CD14-positive monocyte (primary cell): Measurements from ENCODE around the gene DDI2. TPM values are rescaled to one million over a fixed set of nuclear protein-coding genes. Genes with fewer than 3 reads are reported as not detected.

ENCODE experiments used
- DNase-seq, 3 donors: peaks; one replicate each; pipeline ENCODE4 v3.0.0-alpha.2; 2011 to 2022
- H2AFZ ChIP-seq: 2 replicates; pipeline ENCODE4 v1.6.0; 2012; ENCODE audit warnings: mild to moderate bottlenecking, low read depth, low read length, inconsistent platforms; ENCODE audit not compliant: insufficient read depth, poor library complexity, severe bottlenecking
- H3K27ac ChIP-seq, 2 donors: 1 replicate in 1 of 2; 2 replicates in 1 of 2; pipeline ENCODE4 v1.5.1; 2012 to 2013; ENCODE audit warnings: low read length in 2 of 2, control low read depth in 1 of 2, inconsistent platforms in 1 of 2, low read depth in 1 of 2, mild to moderate bottlenecking in 1 of 2
- H3K27me3 ChIP-seq, 2 donors: one replicate each; pipeline versions ENCODE4 v1.6.0 to v1.6.1; 2011 to 2013; ENCODE audit warnings: low read length in 2 of 2; ENCODE audit not compliant: control insufficient read depth in 2 of 2, insufficient read depth in 2 of 2
- H3K36me3 ChIP-seq, 2 donors: replicated peaks in 1 of 2; 1 replicate in 1 of 2; 2 replicates in 1 of 2; pipeline versions ENCODE4 v1.5.1 to v1.6.1; 2012 to 2013; ENCODE audit warnings: low read length in 2 of 2, control low read depth in 1 of 2, inconsistent platforms in 1 of 2, mild to moderate bottlenecking in 1 of 2; ENCODE audit not compliant: insufficient read depth in 2 of 2, control insufficient read depth in 1 of 2
- H3K4me1 ChIP-seq, 2 donors: 1 replicate in 1 of 2; 2 replicates in 1 of 2; pipeline versions ENCODE4 v1.5.1 to v1.6.1; 2012 to 2013; ENCODE audit warnings: low read length in 2 of 2, control low read depth in 1 of 2, inconsistent platforms in 1 of 2, mild to moderate bottlenecking in 1 of 2, moderate library complexity in 1 of 2; ENCODE audit not compliant: insufficient read depth in 2 of 2, control insufficient read depth in 1 of 2
- H3K4me2 ChIP-seq: replicated peaks from 2 replicates; pipeline ENCODE3; 2012; ENCODE audit warnings: low read length, moderate library complexity, mild to moderate bottlenecking; ENCODE audit not compliant: poor library complexity, severe bottlenecking; ENCODE audit errors: extremely low read depth
- H3K4me3 ChIP-seq, 3 experiments: fragments of 200-600 bp in 1 of 3; sonication (generic) in 1 of 3; replicated peaks in 1 of 3; 1 replicate in 2 of 3; 2 replicates in 1 of 3; pipeline ENCODE4 v1.5.1; 2011 to 2013; ENCODE audit warnings: low read length in 3 of 3, mild to moderate bottlenecking in 3 of 3, control low read depth in 2 of 3, low read depth in 2 of 3, inconsistent platforms in 1 of 3, moderate library complexity in 1 of 3
- H3K79me2 ChIP-seq: 2 replicates; pipeline ENCODE4 v1.6.0; 2012; ENCODE audit warnings: mild to moderate bottlenecking, control low read depth, inconsistent platforms, low read length, moderate library complexity; ENCODE audit not compliant: insufficient read depth
- H3K9ac ChIP-seq: 2 replicates; pipeline ENCODE4 v1.6.0; 2017; ENCODE audit warnings: low read length, mild to moderate bottlenecking; ENCODE audit not compliant: insufficient read depth, poor library complexity, severe bottlenecking
- H3K9me3 ChIP-seq, 2 donors: replicated peaks in 1 of 2; 1 replicate in 1 of 2; 2 replicates in 1 of 2; pipeline versions ENCODE4 v1.5.1 to v1.6.1; 2012 to 2013; ENCODE audit warnings: low read length in 2 of 2, control low read depth in 1 of 2; ENCODE audit not compliant: control insufficient read depth in 1 of 2, insufficient read depth in 1 of 2
- H4K20me1 ChIP-seq: 2 replicates; pipeline ENCODE4 v1.6.0; 2012; ENCODE audit warnings: mild to moderate bottlenecking, low read length, control low read depth, moderate library complexity; ENCODE audit not compliant: insufficient read depth
- H3K27ac Mint-ChIP-seq, 7 donors: one replicate each; pipeline ENCODE4 v1.8.0; 2020; ENCODE audit warnings: mild to moderate bottlenecking in 7 of 7, mixed read lengths in 7 of 7, moderate library complexity in 6 of 7, inconsistent platforms in 2 of 7
- H3K27me3 Mint-ChIP-seq, 3 donors: one replicate each; pipeline ENCODE4 v1.8.0; 2021 to 2022; ENCODE audit warnings: low read depth in 3 of 3, mild to moderate bottlenecking in 3 of 3, mixed read lengths in 3 of 3, moderate library complexity in 3 of 3, inconsistent platforms in 1 of 3
- H3K36me3 Mint-ChIP-seq, 2 donors: one replicate each; pipeline ENCODE4 v1.8.0; 2020; ENCODE audit warnings: mixed read lengths in 2 of 2, inconsistent platforms in 1 of 2, mild to moderate bottlenecking in 1 of 2
- H3K4me1 Mint-ChIP-seq: one replicate; pipeline ENCODE4 v1.8.0; 2020; ENCODE audit warnings: mild to moderate bottlenecking, mixed read lengths
- H3K4me3 Mint-ChIP-seq, 2 donors: one replicate each; pipeline ENCODE4 v1.8.0; 2020; ENCODE audit warnings: mild to moderate bottlenecking in 2 of 2, mixed read lengths in 2 of 2, moderate library complexity in 1 of 2
- H3K9me3 Mint-ChIP-seq, 7 donors: one replicate each; pipeline ENCODE4 v1.8.0; 2020 to 2022; ENCODE audit warnings: mixed read lengths in 7 of 7, mild to moderate bottlenecking in 6 of 7, moderate library complexity in 6 of 7, inconsistent platforms in 2 of 7
- WGBS: methylation state at CpG from one replicate; pipeline ENCODE4 v1.1.5; 2013; ENCODE audit warnings: missing lambda C conversion rate; ENCODE audit not compliant: insufficient coverage; 5-methylcytosine and 5-hydroxymethylcytosine counted together
- intact Hi-C, 2 donors: fragments of 100-400 bp; cut with micrococcal nuclease; formaldehyde crosslinking; loops; one replicate each; pipeline versions ENCODE4 v1.15.0 to v1.15.1; 2023
- polyA plus RNA-seq, 3 donors: library from polyadenylated mRNA; depleted of rRNA in 1 of 3; unstranded in 2 of 3; stranded (reverse) in 1 of 3; fragments of 300-500 nt in 2 of 3; fragments of >200 nt in 1 of 3; fragmentation: Illumina TruSeq in 2 of 3; gene quantifications; 1 replicate in 2 of 3; 2 replicates in 1 of 3; pipeline ENCODE4 v1.2.3, GENCODE V29; 2012 to 2021
- TF ChIP-seq, protein P1 (sequence below): fragments of 200-600 bp; IDR thresholded peaks from one replicate; pipeline ENCODE4 v1.8.0; 2022; ENCODE audit warnings: antibody characterized with exemption, mild to moderate bottlenecking

The DDI2 gene
- polyA plus RNA-seq, 3 donors: 2.5 to 5.4 (median 3.2) TPM

DNA sequence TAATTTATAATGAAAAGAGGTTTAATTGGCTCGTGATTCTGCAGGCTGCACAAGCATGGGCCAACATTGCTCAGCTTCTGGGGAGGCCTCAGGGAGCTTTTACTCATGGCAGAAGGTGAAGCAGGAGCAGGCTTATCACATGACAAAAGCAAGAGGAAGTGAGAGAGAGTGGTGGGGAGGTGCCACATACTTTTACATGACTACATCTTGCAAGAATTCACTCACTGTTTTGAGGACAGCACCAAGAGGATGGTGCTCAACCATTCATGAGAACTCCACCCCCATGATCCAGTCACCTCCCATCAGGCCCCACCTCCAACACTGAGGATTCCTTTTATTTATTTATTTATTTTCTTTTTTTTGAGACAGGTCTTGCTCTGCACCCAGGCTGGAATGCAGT, 61.3 kb downstream of the DDI2 start:
- TF ChIP-seq, protein P1, sequence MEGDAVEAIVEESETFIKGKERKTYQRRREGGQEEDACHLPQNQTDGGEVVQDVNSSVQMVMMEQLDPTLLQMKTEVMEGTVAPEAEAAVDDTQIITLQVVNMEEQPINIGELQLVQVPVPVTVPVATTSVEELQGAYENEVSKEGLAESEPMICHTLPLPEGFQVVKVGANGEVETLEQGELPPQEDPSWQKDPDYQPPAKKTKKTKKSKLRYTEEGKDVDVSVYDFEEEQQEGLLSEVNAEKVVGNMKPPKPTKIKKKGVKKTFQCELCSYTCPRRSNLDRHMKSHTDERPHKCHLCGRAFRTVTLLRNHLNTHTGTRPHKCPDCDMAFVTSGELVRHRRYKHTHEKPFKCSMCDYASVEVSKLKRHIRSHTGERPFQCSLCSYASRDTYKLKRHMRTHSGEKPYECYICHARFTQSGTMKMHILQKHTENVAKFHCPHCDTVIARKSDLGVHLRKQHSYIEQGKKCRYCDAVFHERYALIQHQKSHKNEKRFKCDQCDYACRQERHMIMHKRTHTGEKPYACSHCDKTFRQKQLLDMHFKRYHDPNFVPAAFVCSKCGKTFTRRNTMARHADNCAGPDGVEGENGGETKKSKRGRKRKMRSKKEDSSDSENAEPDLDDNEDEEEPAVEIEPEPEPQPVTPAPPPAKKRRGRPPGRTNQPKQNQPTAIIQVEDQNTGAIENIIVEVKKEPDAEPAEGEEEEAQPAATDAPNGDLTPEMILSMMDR: no peak
- Histone ChIP-seq H3K9me3 (no peaks in the 10 kb centered on the region), H3K27me3 (no peaks in the 10 kb centered on the region), H3K4me2 (no peak overlapping the region), H3K27ac (no peak overlapping the region), H3K4me1 (peaks cover 31 to 51% of the 10 kb centered on the region in 2 donors), H3K9ac (no peak overlapping the region), H3K4me3 (no peak overlapping the region), H3K79me2 (peaks cover 1% of the 10 kb centered on the region), H2AFZ (no peak overlapping the region), H4K20me1 (no peaks in the 10 kb centered on the region), H3K36me3 (no peaks in the 10 kb centered on the region)
- intact Hi-C loops: no loop called here
- Mint-ChIP-seq H3K36me3 (no peaks in the 10 kb centered on the region), H3K27me3 (peaks cover 0 to 5% (median 1%) of the 10 kb centered on the region in 3 donors), H3K9me3 (peaks cover 0 to 7% (median 0%) of the 10 kb centered on the region in 7 donors), H3K27ac (peak overlapping the region in 4 of 7 donors; percentile 53 to 62 (median 56)), H3K4me1 (peaks cover 57% of the 10 kb centered on the region), H3K4me3 (no peak overlapping the region)
- DNase-seq: peak; percentile 55 to 82 (median 62)
- WGBS: no CpG with 5 or more reads among the region's 1 CpG

DNA sequence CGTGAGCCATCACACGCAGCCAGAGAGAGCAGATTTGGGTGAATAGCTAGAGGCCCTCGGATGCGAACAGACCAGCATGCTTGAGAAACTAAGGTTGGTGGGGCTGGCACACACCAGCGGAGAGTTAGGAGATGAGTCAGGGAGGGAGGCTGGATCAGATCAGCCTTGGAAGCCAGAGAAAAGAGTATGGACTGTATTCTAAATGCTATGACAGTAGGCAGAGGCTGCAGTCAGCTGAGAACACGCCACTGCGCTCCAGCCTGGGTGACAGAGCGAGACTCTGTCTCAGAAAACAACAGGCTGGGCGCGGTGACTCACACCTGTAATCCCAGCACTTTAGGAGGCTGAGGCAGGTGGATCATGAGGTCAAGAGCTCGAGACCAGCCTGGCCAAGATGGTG, 62.9 kb downstream of the DDI2 start:
- H3K4me2 ChIP-seq: no peak overlapping the region
- H3K27me3 ChIP-seq: no peaks in the 10 kb centered on the region
- Mint-ChIP-seq H3K4me1 (peaks cover 48% of the 10 kb centered on the region), H3K9me3 (peaks cover 0 to 7% (median 0%) of the 10 kb centered on the region in 7 donors), H3K27me3 (peaks cover 0 to 5% (median 1%) of the 10 kb centered on the region in 3 donors), H3K27ac (peak overlapping the region; percentile 48 to 93 (median 83)), H3K4me3 (no peak overlapping the region), H3K36me3 (no peaks in the 10 kb centered on the region)
- no peak overlapping the region for H3K9ac ChIP-seq
- peaks cover 3% of the 10 kb centered on the region for H4K20me1 ChIP-seq
- TF ChIP-seq, protein P1: no peak
- 98% methylated on average over 10 of the region's 11 CpGs for WGBS
- H3K9me3 ChIP-seq: no peaks in the 10 kb centered on the region
- H2AFZ ChIP-seq: no peak overlapping the region
- peak overlapping the region; percentile 33 to 79 for H3K27ac ChIP-seq
- H3K4me3 ChIP-seq: no peak overlapping the region
- no peaks in the 10 kb centered on the region for H3K36me3 ChIP-seq
- H3K4me1 ChIP-seq: peaks cover 40 to 45% of the 10 kb centered on the region in 2 donors
- intact Hi-C loops: loop anchor here (5.0 kb wide), 1 partner anchor 63 kb away; the partner anchor contains the start of gene DDI2 (in 2 of the 2)
- DNase-seq: no peak
- peaks cover 14% of the 10 kb centered on the region for H3K79me2 ChIP-seq
